Motor neuron (in vitro differentiated cells): ENCODE measurements around the gene LYSMD1. TPM values are rescaled to one million over a fixed set of nuclear protein-coding genes. Genes with fewer than 3 reads are reported as not detected.
"Not testable (repeated sequence)": the region's sequence is repeated elsewhere in the genome, so short reads cannot be mapped to it uniquely, and the experiment has no call there.

Experiments
- ATAC-seq, 8 experiments: fragments of 200-7000 bp; cut with Tn5 transposase; replicated peaks in 6 of 8; 2 replicates each; pipeline ENCODE4 v1.8.0; 2021; ENCODE audit warnings: mild to moderate bottlenecking in 8 of 8, moderate library complexity in 8 of 8
- H3K27ac ChIP-seq, 2 donors: fragments of 250-450 bp; sonication (Bioruptor Pico); 2 replicates each; pipeline ENCODE4 v1.9.0; 2021; ENCODE audit warnings: antibody characterized with exemption in 2 of 2, mild to moderate bottlenecking in 2 of 2, moderate library complexity in 1 of 2
- H3K4me1 ChIP-seq, 2 donors: fragments of 250-450 bp; sonication (Bioruptor Pico); replicated peaks in 1 of 2; 2 replicates each; pipeline ENCODE4 v1.6.1; 2021; ENCODE audit warnings: antibody characterized with exemption in 2 of 2, mild to moderate bottlenecking in 2 of 2, moderate library complexity in 1 of 2
- H3K4me3 ChIP-seq, 5 donors: fragments of 250-450 bp; sonication (Bioruptor Pico); 2 replicates each; pipeline ENCODE4 v1.9.0; 2021; ENCODE audit warnings: antibody characterized with exemption in 5 of 5, mild to moderate bottlenecking in 5 of 5, moderate library complexity in 4 of 5
- WGBS, 10 experiments: fragments of 450-650 bp; shearing (Covaris generic); methylation state at CpG; one replicate each; pipeline ENCODE4 v1.0.0; 2022; 5-methylcytosine and 5-hydroxymethylcytosine counted together
- in situ Hi-C, 9 experiments: fragments of 400-800 bp; cut with MboI; loops; one replicate each; pipeline ENCODE4 v1.15.0; 2021; ENCODE audit warnings: low sequenced_read_pairs in 9 of 9, low pct_unique_long_range_greater_than_20kb in 2 of 9; ENCODE audit not compliant: unreplicated experiment in 9 of 9
- total RNA-seq, 8 experiments: library from RNA; unstranded; fragments of 300-600 nt; gene quantifications; 2 replicates each; pipeline versions ENCODE4 v1.2.3 to v1.2.4, GENCODE V29; 2022

LYSMD1 gene
- total RNA-seq, 8 experiments from 2014 or later, result 4.4 to 31.2 (median 18.1) TPM

GRCh38 chr1:151193856-151194255 is 28.2 kb upstream of the LYSMD1 start:
- in situ Hi-C loops, result no loop called here
- Histone ChIP-seq H3K4me3 (no peak overlapping the region), H3K4me1 (peaks cover 5% of the 10 kb centered on the region in 2 donors), H3K27ac (no peak overlapping the region)
- ATAC-seq, result no peak
- WGBS, 10 experiments, result 13 to 100% (median 75%) methylated on average over 1 of the region's 1 CpG; no CpG with 5 or more reads in 3 of the 10 experiments

- Histone ChIP-seq H3K4me1 (peaks cover 11% of the 10 kb centered on the region in 2 donors), H3K4me3 (no peak overlapping the region), H3K27ac (no peak overlapping the region)
- WGBS, 10 experiments, result 62 to 97% (median 78%) methylated on average over 1 to 6 of the region's 6 CpGs; no CpG with 5 or more reads in 3 of the 10 experiments
- in situ Hi-C loops, result no loop called here
- no peak for ATAC-seq
Measured at GRCh38 chr1:151193304-151193703, 27.6 kb upstream of the LYSMD1 start.

DNA sequence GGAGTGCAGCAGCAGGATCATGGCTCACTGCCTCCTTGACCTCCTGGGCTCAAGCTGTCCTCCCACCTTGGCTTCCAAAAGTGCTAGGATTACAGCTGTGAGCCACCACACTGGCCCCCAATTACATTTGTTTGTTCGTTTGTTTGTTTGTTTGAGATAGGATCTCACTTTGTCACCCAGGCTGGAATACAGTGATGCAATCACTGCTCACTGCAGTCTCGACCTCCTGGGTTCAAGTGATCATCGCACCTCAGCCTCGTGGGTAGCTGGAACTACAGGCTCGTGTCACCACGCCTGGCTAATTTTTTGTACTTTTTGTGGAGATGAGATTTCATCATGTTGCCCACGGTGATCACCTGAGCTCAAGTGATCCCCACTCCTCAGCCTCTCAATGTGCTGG is 26.3 kb upstream of the LYSMD1 start:
- no peak for ATAC-seq
- H3K27ac ChIP-seq, result no peak overlapping the region
- 69 to 100% (median 76%) methylated on average over 2 to 5 of the region's 7 CpGs; no CpG with 5 or more reads in 5 of the 10 experiments for WGBS, 10 experiments
- in situ Hi-C loops, result no loop called here
- peaks cover 10 to 12% of the 10 kb centered on the region in 2 donors for H3K4me1 ChIP-seq
- H3K4me3 ChIP-seq, result no peak overlapping the region

- in situ Hi-C loops, result no loop called here
- ATAC-seq, result peak; percentile 88 to 98 (median 96)
- peaks cover 10 to 12% of the 10 kb centered on the region in 2 donors for H3K4me1 ChIP-seq
- peak within 1 kb of the TSS; percentile 85 to 90 for H3K27ac ChIP-seq
- 0 to 11% (median 1%) methylated on average over 1 to 34 of the region's 42 CpGs; no CpG with 5 or more reads in 1 of the 10 experiments for WGBS, 10 experiments
- H3K4me3 ChIP-seq, result peak within 1 kb of the TSS; percentile 71 to 97 (median 89)
Measured at GRCh38 chr1:151189637-151190445, 24.1 kb upstream of the LYSMD1 start, which contains the start of gene VPS72. TSS of gene VPS72 (minus strand) at chr1:151190197. CDS start at chr1:151190121, 76 bp downstream.

- WGBS, 10 experiments, result 43 to 95% (median 57%) methylated on average over 1 to 8 of the region's 8 CpGs
- peaks cover 10 to 12% of the 10 kb centered on the region in 2 donors for H3K4me1 ChIP-seq
- ATAC-seq, in situ Hi-C loops: not testable (repeated sequence)
- peak overlapping the region in 1 of 2 donors; percentile 4 for H3K27ac ChIP-seq
- peak overlapping the region; percentile 71 to 97 (median 89) for H3K4me3 ChIP-seq
Measured at GRCh38 chr1:151188667-151189066, 23.0 kb upstream of the LYSMD1 start.

DNA sequence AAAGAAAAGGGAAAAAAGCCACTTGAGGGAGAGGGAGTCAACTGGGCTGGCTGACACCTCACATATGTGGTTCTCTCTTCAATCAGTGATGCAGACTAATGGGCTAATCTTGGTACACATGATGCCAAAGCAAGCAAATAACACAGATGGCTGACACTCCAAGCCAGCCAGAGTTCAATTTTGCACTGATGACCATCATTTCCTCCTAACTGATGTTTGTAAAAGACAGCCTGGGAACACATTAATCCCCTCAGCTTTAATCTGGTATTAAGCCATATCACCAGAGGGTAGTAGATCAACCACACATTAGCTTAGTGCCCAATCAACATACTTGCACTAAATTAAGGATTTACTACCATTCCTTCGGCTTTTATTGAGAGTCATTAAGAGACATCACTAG is 21.5 kb upstream of the LYSMD1 start:
- 46 to 100% (median 100%) methylated on average over 1 of the region's 1 CpG; no CpG with 5 or more reads in 3 of the 10 experiments for WGBS, 10 experiments
- Histone ChIP-seq H3K4me1 (peaks cover 10 to 12% of the 10 kb centered on the region in 2 donors), H3K27ac (no peak overlapping the region), H3K4me3 (no peak overlapping the region)
- no peak for ATAC-seq
- in situ Hi-C loops, result no loop called here

DNA sequence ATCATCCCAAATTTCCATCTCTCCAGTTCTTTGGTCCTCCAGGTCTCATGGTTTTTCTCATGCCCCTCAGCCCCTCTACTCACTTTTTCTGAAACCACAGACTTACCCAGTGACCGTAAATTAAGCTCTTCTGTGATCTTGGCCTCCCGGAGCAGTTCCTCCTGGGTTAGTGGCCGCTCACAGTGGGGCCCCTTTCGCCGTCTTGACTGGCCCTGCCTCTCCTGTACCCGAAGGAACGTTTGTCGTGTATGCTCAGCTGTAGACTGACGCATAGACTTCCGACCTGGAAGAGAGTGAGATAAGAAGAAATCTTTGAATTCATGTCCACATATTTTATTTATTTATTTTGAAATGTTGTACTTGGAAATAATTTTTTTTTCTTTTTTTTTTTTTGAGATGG is 18.5 kb upstream of the LYSMD1 start:
- WGBS, 10 experiments, result 89 to 100% (median 98%) methylated on average over 1 to 10 of the region's 10 CpGs
- Histone ChIP-seq H3K4me1 (peaks cover 10% of the 10 kb centered on the region in 2 donors), H3K27ac (no peak overlapping the region), H3K4me3 (no peak overlapping the region)
- ATAC-seq, result no peak
- in situ Hi-C loops, result no loop called here

DNA sequence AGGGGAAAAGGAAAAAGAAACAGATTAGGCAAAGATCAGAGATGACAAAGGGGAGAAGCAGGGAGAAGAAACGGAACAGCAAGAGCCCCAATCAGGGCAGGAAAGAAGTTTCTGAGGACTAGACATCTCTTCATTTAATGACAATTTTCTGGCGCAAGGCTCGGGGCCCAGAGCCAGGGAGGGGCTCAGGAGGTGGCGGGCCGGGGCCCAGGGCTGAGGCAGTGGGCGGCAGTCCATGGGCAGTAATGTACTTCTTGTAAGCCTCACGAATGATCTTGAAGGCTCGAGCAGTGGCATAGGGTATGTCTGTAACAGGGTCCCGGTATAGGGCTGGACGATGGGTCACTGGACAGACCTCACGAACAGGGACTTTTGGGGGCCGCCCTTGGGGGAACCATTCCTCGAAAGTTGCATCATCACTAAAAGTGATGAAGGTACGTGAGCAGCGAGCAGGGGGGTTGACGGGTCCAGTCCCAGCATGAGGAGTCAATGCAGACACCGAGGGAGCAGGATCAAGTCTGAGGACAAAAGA is 10.9 kb upstream of the LYSMD1 start:
- Histone ChIP-seq H3K4me3 (no peak overlapping the region), H3K4me1 (peaks cover 0 to 4% of the 10 kb centered on the region in 2 donors), H3K27ac (no peak overlapping the region)
- WGBS, 10 experiments, result 40 to 97% (median 94%) methylated on average over 1 to 16 of the region's 17 CpGs
- no peak for ATAC-seq
- in situ Hi-C loops, result no loop called here

DNA sequence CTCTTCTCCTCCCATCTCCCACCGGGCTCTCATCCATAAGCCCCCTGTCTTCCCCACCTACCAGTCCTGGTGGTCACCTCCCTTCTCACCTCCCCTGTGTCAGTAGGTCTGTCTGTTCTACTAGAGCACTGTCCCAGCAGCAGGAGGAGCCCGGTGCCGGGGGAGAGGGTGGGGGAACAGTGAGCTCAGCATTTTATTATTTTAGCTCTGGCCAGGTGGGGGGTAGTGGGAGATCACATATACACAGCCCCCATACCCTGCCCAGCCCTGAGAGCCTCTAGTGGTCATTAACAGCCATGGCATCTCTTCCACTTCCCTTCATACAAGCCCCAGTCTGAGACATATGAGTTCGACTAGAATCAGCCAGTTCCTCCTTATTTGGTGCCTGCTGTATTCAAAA is 10.2 kb upstream of the LYSMD1 start, which contains the start of gene TMOD4:
Gene TMOD4, minus strand, starts transcription at position 119 of the 400 bp plus-strand sequence. CDS start 1,106 bp downstream, outside the sequence.
- H3K4me3 ChIP-seq, result no peak within 1 kb of the TSS
- in situ Hi-C loops, result no loop called here
- 38 to 100% (median 67%) methylated on average over 1 of the region's 4 CpGs; no CpG with 5 or more reads in 5 of the 10 experiments for WGBS, 10 experiments
- peak; percentile 81 to 97 (median 88) for ATAC-seq
- no peak within 1 kb of the TSS for H3K27ac ChIP-seq
- H3K4me1 ChIP-seq, result peaks cover 0 to 4% of the 10 kb centered on the region in 2 donors

GRCh38 chr1:151175041-151175741 is 9.5 kb upstream of the LYSMD1 start:
- Histone ChIP-seq H3K4me1 (peaks cover 0 to 4% of the 10 kb centered on the region in 2 donors), H3K4me3 (no peak overlapping the region), H3K27ac (no peak overlapping the region)
- WGBS, 10 experiments, result 51 to 100% (median 93%) methylated on average over 1 to 6 of the region's 6 CpGs; no CpG with 5 or more reads in 1 of the 10 experiments
- peak in 2 of 8 experiments; percentile 20 to 43 for ATAC-seq
- in situ Hi-C loops, result no loop called here

DNA sequence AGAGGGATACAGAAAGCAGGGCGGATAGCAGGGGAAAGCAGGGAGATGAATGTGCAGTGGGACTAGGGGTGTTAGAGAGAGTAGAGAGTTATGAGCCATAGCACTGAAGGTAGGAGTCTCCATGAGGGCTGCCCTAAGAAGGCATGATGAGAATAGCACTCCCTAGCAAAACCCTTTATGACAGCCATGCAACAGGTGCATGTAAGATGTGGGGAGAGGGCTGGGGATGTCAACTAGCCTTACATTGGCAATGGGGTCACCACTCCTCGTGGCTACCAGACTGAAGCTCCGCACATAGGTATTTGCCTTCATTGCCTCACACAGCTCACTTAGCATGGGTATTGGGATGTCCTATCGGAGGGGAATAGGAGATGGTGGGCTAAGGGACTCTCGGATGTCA is 5.5 kb upstream of the LYSMD1 start:
- in situ Hi-C loops, result loop anchor here in 1 of 9 experiments (25.0 kb wide), 1 partner anchor 109 kb away; the partner anchor contains the start of genes CDC42SE1, GABPB2 and MLLT11
- H3K27ac ChIP-seq, result no peak overlapping the region
- no peak overlapping the region for H3K4me3 ChIP-seq
- H3K4me1 ChIP-seq, result peaks cover 5 to 7% of the 10 kb centered on the region in 2 donors
- WGBS, 10 experiments, result 63 to 100% (median 84%) methylated on average over 1 to 5 of the region's 5 CpGs; no CpG with 5 or more reads in 4 of the 10 experiments
- no peak for ATAC-seq

GRCh38 chr1:151167116-151167515 is 1.4 kb upstream of the LYSMD1 start:
- Histone ChIP-seq H3K27ac (peak overlapping the region in 1 of 2 donors; percentile 85), H3K4me3 (peak overlapping the region; percentile 58 to 79 (median 77)), H3K4me1 (peaks cover 12 to 13% of the 10 kb centered on the region in 2 donors)
- WGBS, 10 experiments, result 61 to 100% (median 88%) methylated on average over 1 to 6 of the region's 6 CpGs; no CpG with 5 or more reads in 4 of the 10 experiments
- ATAC-seq, result no peak
- in situ Hi-C loops, result loop anchor here in 1 of 9 experiments (25.0 kb wide), 1 partner anchor 105 kb away; the partner anchor contains the start of genes CDC42SE1, GABPB2 and MLLT11
